Stimulated activated CD4-positive, alpha-beta T cell treated with anti-CD3 and anti-CD28 coated beads, Interleukin-12 subunit alpha, Interleukin-12 subunit beta, amount 100 ng/mL, for 24 hours (primary cell): ENCODE measurements around the gene SDR39U1.

Experiments used
- DNase-seq, 2 experiments: peaks; one replicate each; pipeline ENCODE4 v3.0.0-alpha.2; 2020; ENCODE audit warnings: low read depth in 2 of 2

SDR39U1 gene

GRCh38 chr14:24430143-24430681, 12.4 kb downstream of the SDR39U1 start:
- peak; percentile 25 to 54 for DNase-seq

DNA sequence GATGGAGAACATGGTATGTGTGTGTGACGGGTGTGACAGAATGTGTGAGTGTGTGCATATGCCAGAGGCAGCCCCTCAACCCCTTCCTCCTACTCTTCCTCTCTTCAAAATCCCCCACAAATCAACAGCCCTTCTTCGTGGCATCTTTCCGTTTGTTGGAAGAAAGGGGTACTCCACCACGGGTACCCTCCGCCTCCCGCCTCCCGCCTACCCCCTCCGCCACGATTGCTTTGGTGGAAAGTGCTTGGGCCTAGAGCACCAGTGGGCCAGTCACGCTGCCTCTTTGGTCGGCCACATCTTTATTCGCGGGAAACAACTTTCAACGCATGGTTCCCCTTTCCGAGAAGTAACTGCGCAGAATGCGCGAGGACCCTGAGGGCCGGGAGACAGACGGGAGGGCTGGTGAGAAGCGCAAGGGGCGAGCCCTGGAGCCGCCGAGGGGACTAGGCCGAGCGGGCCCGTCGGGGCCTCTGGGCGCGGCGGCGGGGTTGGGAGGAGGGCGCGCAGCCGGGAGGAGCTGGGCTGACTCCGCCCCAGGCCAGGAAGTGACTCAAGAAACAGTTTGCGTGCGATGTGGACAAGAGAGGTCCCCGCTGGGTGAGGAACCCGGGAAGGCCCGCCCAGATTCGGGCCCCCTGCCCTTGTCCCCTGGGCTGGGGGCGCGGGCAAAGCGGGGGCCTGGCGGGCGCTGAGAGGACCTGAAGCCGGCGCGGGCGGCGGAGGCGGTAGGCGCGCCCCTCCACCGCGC, 13.0 kb downstream of the SDR39U1 start, which contains the start of the genes CBLN3 and KHNYN:
CBLN3 (minus strand) TSS at position 274 of the 748 bp plus-strand sequence. CDS start 614 bp downstream, outside the sequence.
KHNYN (plus strand) TSS at position 560 of the 748 bp plus-strand sequence. CDS start 777 bp downstream, outside the sequence.
- peak; percentile 75 to 83 for DNase-seq

DNA sequence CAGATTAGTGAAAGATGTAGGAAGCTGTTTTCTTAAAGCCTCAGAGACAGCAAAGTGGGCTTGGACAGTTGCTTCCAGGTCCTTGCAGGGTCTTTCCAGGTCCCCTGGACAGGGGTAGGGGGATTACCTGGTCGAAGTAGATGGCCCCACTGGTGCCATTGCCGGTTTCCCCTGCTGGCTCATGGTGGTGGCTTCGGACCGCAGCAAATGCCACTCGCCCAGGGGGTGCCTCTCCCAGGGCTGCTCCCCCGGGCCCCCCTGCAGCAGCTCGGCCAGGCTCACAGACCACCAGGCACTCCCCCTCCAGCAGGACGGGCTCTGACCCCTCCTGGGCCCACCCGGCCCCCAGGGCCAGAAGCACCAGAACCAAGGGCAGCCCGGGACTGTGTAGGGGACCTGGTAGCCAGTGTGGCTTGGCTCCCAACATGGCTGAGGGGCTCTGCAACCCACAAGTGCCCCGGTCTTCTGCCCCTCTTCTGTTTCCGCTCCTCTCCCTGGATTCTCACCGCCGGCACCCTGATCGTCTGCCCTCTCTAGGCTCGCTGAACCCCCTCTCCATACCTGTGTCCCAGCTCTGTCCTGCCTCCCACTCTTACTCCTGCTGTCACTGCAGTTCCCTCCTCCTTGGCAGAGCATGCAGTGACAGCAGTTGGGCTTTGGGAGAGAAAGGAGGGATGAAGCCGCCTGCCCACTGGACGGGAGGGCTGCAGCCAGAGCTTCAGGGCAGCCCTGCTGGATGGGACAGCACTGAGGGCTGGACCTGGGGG, 13.8 kb downstream of the SDR39U1 start:
- DNase-seq: no peak

DNA sequence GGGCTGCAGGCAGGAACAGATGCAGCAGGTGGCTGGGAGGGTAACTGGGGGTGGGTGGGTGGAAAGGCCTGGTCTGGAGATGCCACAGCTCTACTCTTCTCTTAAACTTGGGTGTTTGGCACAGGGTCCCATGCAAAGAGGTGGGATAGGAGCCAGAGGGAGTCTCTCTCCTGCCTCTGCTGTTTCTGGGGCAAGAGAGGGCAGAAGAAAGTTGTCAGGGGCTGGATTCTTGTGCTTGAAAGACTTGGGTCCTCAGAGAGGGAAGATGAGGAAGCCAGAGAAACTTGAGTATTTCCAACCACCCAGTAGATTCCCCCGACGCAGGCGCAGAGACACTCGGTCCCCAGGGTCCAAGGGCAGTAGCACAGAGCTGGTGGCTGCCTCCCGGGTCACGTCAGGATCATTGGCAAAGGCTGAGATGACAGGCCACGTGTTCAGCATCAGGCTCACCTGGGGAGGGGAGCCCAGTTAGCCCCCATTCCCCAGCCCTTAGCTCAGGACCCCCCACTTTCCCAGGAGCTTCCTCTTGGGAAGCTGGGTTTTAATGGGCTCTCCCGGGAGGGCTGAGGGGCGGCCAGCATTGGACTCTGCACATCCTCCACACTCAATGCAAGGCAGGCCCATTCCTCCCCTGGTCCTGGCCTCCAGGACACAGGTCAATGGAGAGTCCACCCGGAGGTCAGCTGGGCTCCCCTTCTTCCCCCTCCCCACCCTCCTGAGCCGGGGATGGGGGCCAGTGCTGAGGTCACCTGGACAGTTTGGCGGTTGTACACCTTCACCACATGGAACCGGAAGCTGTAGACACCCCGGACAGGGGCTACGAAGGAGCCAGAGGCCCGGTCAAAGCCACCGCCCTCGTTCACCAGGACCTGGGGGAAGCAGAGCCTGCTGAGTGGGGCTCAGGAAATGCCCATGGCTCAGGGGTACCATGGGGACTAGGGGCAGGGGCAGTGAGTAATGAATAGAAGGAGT, 14.8 kb downstream of the SDR39U1 start:
- DNase-seq: no peak

DNA sequence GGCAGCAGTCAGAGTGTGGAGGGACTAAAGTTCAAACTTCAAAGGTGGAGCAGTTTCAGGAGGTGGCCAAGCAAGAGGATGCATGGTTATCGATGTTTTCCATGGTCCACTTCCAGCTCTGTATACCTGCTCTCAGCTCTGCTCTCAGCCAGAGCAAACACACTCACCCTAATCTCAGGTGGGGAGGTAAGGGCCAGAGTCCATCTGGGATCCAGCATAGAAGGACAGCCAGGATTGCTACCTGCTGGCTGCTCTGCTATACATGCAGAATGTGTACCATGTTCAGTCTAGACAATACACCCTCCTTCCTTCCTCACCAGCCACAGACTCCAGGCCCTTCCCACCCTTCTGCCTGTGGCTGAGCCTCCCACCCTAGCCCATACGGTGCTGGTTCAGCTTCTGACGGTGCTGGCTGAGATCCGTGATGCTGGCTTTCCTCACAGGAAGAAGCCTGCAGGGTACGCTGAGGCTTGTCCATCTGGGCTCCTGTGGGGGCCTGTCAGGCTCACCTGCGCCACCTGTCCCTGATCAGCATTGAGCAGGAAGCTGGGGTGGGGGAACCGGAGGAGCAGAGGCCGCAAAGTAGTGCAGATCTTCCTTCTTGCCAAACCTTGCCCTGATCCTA, 15.6 kb downstream of the SDR39U1 start:
- no peak for DNase-seq

DNA sequence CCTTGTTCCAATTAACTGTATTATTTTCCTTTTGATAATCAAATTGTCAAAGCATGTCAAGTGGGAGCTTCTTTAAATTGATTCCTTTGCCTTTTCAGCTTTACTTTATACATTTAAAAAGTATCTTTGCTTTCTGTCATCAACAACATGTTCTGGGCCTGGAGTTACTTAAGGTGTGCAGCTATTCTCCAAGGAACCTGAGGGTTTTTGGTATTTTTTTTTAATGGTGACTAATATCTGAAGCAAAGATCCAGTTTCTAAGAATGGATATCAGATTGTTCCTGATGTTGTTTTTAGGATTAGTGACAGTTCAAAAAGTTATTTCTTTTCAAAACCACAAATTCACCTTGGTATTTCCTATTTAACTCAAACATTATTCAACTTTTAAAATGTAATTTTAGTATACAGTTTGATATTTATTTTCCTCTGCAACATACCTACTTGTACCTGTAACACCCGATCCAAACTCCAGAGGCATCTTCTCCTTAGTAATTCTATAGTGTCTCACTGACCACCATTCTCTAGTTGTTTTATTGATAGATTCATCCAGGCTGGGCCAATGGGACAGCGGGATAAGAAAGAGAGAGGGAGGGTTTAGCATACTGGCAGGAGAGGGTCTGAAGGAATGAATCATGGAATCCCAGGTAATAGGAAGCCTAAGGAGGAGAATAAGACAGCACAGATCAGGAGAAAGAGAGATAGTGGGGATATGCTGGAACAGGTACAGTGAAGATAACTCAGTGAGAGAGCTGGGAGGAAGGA, 16.2 kb downstream of the SDR39U1 start:
- DNase-seq: no peak

DNA sequence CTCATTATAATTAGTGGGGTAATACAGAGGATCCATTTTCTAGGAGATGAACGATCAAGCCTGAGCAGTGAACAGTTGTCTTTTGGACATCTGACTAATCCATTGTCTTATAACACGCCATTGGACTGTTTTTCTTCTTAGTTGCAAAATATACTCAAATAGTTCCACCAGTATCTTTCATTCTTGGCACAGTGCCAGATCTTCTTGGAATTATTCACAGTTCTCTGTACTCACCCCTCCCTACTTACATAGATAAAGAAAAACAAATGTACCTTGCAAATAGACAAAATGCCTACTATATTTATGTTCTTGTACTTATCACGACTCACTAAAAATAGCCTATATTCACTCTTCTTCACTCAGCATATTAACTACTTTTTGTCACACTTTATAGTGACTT, 16.9 kb downstream of the SDR39U1 start:
- DNase-seq: no peak

- DNase-seq: no peak
Observed at GRCh38 chr14:24422694-24423601, 19.6 kb downstream of the SDR39U1 start.

GRCh38 chr14:24422261-24422660, 20.3 kb downstream of the SDR39U1 start:
- no peak for DNase-seq

GRCh38 chr14:24418492-24418873, 24.1 kb downstream of the SDR39U1 start:
- no peak for DNase-seq

- no peak for DNase-seq
Observed at GRCh38 chr14:24417832-24418491, 24.6 kb downstream of the SDR39U1 start.

DNA sequence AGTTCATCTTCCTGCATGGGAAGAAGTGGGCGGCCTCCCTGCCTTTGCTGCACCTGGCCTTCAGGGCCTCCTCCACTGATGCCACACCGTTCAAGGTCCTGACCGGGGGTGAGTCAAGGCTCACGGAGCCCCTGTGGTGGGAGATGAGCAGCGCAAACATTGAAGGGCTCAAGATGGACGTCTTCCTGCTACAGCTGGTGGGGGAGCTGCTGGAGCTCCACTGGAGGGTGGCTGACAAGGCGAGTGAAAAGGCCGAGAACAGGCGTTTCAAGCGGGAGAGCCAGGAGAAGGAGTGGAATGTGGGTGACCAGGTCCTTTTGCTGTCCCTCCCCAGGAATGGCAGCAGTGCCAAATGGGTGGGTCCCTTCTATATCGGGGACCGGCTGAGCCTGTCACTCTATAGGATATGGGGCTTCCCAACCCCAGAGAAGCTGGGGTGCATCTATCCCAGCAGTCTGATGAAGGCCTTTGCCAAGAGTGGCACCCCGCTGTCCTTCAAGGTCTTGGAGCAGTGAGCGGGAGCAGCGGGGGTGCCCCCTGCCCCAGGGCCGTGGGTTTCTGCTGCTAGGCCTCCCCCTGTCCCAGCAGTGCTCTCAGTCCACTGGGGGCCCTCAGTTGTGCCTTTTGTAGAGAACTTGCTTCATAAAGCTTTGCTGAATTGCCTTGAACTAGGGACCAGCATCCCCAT, 25.5 kb downstream of the SDR39U1 start:
- DNase-seq: no peak

- DNase-seq: no peak
Observed at GRCh38 chr14:24416254-24416931, 26.2 kb downstream of the SDR39U1 start.

DNA sequence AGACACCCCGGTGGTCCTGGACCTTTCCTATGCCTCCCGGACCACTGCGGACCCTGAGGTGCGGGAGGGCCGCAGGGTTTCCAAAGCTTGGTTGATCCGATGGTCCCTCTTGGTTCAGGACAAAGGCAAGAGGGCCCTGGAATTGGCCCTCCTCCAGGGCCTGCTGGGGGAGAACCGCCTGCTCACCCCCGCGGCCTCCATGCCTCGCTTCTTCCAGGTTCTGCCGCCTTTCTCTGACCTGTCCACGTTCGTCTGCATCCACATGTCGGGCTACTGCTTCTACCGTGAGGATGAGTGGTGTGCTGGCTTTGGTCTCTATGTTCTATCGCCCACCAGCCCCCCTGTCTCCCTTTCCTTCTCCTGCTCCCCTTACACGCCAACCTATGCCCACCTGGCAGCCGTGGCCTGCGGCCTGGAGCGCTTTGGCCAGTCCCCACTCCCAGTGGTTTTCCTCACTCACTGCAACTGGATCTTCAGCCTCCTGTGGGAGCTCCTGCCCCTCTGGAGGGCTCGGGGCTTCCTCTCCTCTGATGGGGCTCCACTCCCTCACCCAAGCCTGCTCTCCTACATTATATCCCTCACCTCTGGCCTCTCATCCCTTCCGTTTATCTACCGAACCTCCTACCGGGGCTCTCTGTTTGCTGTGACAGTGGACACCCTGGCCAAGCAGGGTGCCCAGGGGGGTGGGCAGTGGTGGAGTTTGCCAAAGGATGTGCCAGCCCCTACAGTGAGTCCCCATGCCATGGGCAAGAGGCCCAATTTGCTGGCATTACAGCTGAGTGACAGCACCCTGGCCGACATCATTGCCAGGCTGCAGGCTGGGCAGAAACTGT, 26.9 kb downstream of the SDR39U1 start:
- no peak for DNase-seq

GRCh38 chr14:24414732-24415420, 27.7 kb downstream of the SDR39U1 start:
- DNase-seq: no peak

DNA sequence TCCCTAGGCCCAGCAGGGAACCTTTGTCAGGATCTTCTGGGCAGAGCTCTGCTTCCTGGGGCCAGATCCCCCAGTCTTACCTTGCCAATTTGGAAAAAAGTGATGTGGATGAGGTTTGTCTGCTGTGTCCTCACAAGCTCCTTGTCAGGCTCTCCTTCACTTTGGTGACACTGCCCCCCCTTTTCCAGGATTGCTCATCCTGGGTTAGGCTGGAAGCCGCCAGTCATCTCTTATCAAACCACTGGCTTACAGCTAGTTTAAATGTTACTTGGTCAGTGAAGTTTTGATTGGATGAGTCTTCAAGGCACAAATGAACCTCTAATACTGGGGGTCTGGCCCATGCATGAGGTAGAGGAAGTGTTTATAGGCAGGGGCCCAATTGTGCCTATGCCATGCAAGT, 28.5 kb downstream of the SDR39U1 start:
- DNase-seq: no peak
